T1000 (cell line): ENCODE measurements around the gene RDH5.

Source experiments
- DNase-seq: peaks from one replicate; lab custom pipeline; 2025; ENCODE audit warnings: mixed read lengths; lab: John Stamatoyannopoulos, UW

Gene RDH5

DNA sequence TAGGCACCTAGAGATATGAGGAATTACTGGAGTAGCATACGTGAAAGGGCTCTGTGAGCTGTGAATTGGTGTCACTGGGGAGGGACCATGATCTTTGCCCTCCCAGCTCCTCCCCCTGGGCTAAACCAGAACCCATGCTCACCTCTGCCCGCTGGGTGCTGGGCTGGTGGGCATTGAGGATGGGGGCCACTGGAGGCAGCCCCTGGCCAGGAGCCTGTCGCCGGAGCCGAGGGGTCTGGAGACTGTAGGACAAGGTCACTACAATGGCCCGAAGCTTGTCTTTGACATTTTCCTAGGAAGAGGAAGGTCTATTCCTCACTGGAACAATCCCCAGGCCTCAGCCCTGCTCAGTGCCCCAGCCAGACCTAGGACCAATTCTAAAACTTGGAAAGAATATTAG lies 24.1 kb upstream of the RDH5 start:
- DNase-seq: no peak

- DNase-seq: no peak
Measured at GRCh38 chr12:55696796-55697462, 23.3 kb upstream of the RDH5 start.

GRCh38 chr12:55697686-55698085 lies 22.5 kb upstream of the RDH5 start:
- DNase-seq: no peak

- DNase-seq: no peak
Measured at GRCh38 chr12:55698241-55698955, 21.8 kb upstream of the RDH5 start.

- no peak for DNase-seq
Measured at GRCh38 chr12:55698965-55699364, 21.2 kb upstream of the RDH5 start.

DNA sequence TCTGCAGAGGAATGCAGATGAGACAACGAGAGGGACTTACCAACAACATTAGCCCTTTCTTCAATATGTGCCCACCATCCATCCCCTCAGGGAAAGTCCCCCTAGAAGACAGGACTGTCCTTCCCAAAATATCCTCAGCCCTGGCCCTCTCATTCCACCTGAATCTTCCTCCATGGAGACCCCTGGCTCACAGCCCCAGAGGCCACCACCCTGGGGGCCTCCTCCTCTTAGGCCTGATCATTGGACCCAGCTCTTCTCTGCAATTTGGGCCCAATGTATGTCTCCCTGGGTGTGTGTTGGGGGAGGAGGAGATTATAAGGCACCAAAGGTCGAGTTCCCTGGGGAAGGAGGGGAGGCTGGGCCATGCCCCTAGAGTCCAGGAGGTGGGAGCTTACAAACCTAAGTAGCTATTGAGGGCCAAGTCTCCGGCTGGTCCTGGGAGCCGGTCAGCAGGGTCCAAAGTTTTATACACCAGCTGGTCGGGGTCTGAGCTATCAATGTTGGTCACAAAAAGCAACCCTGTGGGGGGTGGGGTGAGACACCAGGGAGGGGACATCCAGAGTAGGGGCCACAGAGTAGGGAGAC lies 20.6 kb upstream of the RDH5 start:
- no peak for DNase-seq

- peak; percentile 63 for DNase-seq
Measured at GRCh38 chr12:55700255-55701018, 19.8 kb upstream of the RDH5 start.

- no peak for DNase-seq
Measured at GRCh38 chr12:55702861-55703260, 17.3 kb upstream of the RDH5 start.

GRCh38 chr12:55703288-55703687 lies 16.9 kb upstream of the RDH5 start:
- no peak for DNase-seq

- no peak for DNase-seq
Measured at GRCh38 chr12:55703901-55704761, 16.1 kb upstream of the RDH5 start.

GRCh38 chr12:55704824-55705718 lies 15.1 kb upstream of the RDH5 start:
- DNase-seq: no peak

- no peak for DNase-seq
Measured at GRCh38 chr12:55705782-55706402, 14.3 kb upstream of the RDH5 start.

- DNase-seq: no peak
Measured at GRCh38 chr12:55706568-55707218, 13.5 kb upstream of the RDH5 start.

- no peak for DNase-seq
Measured at GRCh38 chr12:55707219-55707671, 12.9 kb upstream of the RDH5 start.

GRCh38 chr12:55707841-55708694 lies 12.1 kb upstream of the RDH5 start, which contains the start of gene ITGA7:
Gene ITGA7, minus strand, starts transcription at chr12:55707904. Its CDS starts 222 bp downstream, at chr12:55707682.
- no peak for DNase-seq

GRCh38 chr12:55708695-55709233 lies 11.4 kb upstream of the RDH5 start:
- no peak for DNase-seq

GRCh38 chr12:55711786-55712553 lies 8.2 kb upstream of the RDH5 start:
- DNase-seq: no peak
